ENCODE results near the gene WDR20. TPM values are rescaled to one million over a fixed set of nuclear protein-coding genes. Genes with fewer than 3 reads are reported as not detected.

The WDR20 gene
- polyA plus RNA-seq, 1 of the 3 experiments (the other 2 are of a cell fraction), result 12.4 TPM

DNA sequence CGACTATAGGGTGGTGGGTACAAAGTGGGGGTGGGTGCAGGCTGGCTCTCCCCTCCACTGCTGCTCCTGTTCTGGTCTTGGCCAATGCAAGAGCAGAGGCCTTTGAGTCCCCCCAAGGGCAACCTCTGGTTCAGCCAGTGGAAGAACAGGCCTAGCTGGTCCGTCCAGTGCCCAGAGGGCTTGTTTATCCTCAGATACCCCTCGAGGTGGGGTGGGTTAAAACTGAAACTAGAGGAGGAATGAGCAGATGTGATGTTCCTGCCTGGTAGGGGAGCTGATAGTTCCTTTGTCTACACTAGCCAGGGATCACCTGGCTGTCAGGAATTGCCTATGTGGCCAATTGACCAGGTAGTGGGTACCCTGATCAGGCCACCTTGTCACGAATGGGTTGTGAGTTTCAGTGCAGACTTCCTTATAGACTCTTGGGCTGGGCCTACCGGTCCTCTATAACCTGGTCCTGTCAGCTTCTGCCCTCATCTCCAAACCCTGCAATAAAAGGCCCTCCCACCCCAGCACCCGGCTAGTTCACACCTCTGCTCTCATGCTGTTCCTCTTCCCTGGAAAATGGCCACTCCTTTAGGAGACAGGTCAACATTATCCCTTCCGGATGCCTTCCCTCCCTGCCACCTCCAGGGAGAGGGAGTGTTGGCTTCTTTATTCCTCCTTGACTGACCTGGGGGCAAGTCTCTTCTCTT, 42.1 kb upstream of the WDR20 start:
- Histone ChIP-seq H3K36me3 (replicated peaks in 1 of 2; ENCODE audit: control insufficient read depth in 1 of 2, insufficient read depth in 2 of 2, low read length in 1 of 2) (no peaks in the 10 kb centered on the region), H3K4me3 (ENCODE audit: low read depth in 2 of 2, low read length in 1 of 2) (no peak overlapping the region), H4K20me1 (ENCODE audit: insufficient read depth) (no peaks in the 10 kb centered on the region), H3K4me2 (no peak overlapping the region), H3K79me2 (ENCODE audit: insufficient read depth) (no peaks in the 10 kb centered on the region), H3K9me2 (no peaks in the 10 kb centered on the region), H3F3A (replicated peaks; ENCODE audit: insufficient read depth) (no peaks in the 10 kb centered on the region), H3K4me1 (ENCODE audit: control insufficient read depth in 1 of 2, insufficient read depth in 2 of 2, low read depth in 1 of 2, low read length in 1 of 2) (peaks cover 5 to 9% of the 10 kb centered on the region in 2 experiments; a peak in 2 of 4 replicates), H3K27me3 (ENCODE audit: insufficient read depth) (no peaks in the 10 kb centered on the region), H3K9me3 (no peaks in the 10 kb centered on the region), H2AFZ (ENCODE audit: low read depth) (no peak overlapping the region), H3K27ac (ENCODE audit: low read depth in 2 of 2, low read length in 1 of 2) (no peak overlapping the region), H3K9ac (no peak overlapping the region)
- TF ChIP-seq, protein P1, sequence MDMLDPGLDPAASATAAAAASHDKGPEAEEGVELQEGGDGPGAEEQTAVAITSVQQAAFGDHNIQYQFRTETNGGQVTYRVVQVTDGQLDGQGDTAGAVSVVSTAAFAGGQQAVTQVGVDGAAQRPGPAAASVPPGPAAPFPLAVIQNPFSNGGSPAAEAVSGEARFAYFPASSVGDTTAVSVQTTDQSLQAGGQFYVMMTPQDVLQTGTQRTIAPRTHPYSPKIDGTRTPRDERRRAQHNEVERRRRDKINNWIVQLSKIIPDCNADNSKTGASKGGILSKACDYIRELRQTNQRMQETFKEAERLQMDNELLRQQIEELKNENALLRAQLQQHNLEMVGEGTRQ (IDR thresholded peaks at IDR 0.05; ENCODE audit: borderline replicate concordance, low read depth, low read length), result no peak
- TF ChIP-seq, protein P2, sequence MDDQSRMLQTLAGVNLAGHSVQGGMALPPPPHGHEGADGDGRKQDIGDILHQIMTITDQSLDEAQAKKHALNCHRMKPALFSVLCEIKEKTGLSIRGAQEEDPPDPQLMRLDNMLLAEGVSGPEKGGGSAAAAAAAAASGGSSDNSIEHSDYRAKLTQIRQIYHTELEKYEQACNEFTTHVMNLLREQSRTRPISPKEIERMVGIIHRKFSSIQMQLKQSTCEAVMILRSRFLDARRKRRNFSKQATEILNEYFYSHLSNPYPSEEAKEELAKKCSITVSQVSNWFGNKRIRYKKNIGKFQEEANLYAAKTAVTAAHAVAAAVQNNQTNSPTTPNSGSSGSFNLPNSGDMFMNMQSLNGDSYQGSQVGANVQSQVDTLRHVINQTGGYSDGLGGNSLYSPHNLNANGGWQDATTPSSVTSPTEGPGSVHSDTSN (IDR thresholded peaks at IDR 0.05), result no peak
- TF ChIP-seq POLR2AphosphoS5 (IDR thresholded peaks at IDR 0.05; ENCODE audit: low read depth, low read length) (no peak), TEAD4 (IDR thresholded peaks at IDR 0.05; ENCODE audit: borderline replicate concordance, insufficient read depth) (no peak), TCF12 (IDR thresholded peaks at IDR 0.05) (no peak), JUND (IDR thresholded peaks at IDR 0.05) (no peak), EZH2phosphoT487 (IDR thresholded peaks at IDR 0.05; ENCODE audit: borderline replicate concordance, low read depth) (no peak), EP300 (IDR thresholded peaks at IDR 0.05; ENCODE audit: borderline replicate concordance in 1 of 2, low read depth in 1 of 2, low read length in 1 of 2) (no peak), TAF1 (IDR thresholded peaks at IDR 0.05; ENCODE audit: borderline replicate concordance, low read depth, low read length) (no peak), CHD2 (IDR thresholded peaks at IDR 0.05; ENCODE audit: low read length, partially characterized antibody) (no peak), FOXJ3 (CRISPR knock-in tag; IDR thresholded peaks at IDR 0.05) (no peak), SMC3 (IDR thresholded peaks at IDR 0.05; ENCODE audit: low read depth, low read length) (no peak), FOSL2 (IDR thresholded peaks at IDR 0.05; ENCODE audit: borderline replicate concordance, low read depth) (no peak), RXRA (IDR thresholded peaks at IDR 0.05; ENCODE audit: borderline replicate concordance, low read depth) (no peak), RCOR1 (IDR thresholded peaks at IDR 0.05; ENCODE audit: low read length) (no peak)
- TF ChIP-seq, protein P3, sequence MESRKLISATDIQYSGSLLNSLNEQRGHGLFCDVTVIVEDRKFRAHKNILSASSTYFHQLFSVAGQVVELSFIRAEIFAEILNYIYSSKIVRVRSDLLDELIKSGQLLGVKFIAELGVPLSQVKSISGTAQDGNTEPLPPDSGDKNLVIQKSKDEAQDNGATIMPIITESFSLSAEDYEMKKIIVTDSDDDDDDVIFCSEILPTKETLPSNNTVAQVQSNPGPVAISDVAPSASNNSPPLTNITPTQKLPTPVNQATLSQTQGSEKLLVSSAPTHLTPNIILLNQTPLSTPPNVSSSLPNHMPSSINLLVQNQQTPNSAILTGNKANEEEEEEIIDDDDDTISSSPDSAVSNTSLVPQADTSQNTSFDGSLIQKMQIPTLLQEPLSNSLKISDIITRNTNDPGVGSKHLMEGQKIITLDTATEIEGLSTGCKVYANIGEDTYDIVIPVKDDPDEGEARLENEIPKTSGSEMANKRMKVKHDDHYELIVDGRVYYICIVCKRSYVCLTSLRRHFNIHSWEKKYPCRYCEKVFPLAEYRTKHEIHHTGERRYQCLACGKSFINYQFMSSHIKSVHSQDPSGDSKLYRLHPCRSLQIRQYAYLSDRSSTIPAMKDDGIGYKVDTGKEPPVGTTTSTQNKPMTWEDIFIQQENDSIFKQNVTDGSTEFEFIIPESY (IDR thresholded peaks at IDR 0.05; ENCODE audit: borderline replicate concordance, low read depth), result no peak
- TF ChIP-seq, protein P4, sequence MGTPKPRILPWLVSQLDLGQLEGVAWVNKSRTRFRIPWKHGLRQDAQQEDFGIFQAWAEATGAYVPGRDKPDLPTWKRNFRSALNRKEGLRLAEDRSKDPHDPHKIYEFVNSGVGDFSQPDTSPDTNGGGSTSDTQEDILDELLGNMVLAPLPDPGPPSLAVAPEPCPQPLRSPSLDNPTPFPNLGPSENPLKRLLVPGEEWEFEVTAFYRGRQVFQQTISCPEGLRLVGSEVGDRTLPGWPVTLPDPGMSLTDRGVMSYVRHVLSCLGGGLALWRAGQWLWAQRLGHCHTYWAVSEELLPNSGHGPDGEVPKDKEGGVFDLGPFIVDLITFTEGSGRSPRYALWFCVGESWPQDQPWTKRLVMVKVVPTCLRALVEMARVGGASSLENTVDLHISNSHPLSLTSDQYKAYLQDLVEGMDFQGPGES (IDR thresholded peaks at IDR 0.05; ENCODE audit: low read depth, low read length), result no peak
- TF ChIP-seq, protein P5, sequence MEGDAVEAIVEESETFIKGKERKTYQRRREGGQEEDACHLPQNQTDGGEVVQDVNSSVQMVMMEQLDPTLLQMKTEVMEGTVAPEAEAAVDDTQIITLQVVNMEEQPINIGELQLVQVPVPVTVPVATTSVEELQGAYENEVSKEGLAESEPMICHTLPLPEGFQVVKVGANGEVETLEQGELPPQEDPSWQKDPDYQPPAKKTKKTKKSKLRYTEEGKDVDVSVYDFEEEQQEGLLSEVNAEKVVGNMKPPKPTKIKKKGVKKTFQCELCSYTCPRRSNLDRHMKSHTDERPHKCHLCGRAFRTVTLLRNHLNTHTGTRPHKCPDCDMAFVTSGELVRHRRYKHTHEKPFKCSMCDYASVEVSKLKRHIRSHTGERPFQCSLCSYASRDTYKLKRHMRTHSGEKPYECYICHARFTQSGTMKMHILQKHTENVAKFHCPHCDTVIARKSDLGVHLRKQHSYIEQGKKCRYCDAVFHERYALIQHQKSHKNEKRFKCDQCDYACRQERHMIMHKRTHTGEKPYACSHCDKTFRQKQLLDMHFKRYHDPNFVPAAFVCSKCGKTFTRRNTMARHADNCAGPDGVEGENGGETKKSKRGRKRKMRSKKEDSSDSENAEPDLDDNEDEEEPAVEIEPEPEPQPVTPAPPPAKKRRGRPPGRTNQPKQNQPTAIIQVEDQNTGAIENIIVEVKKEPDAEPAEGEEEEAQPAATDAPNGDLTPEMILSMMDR (IDR thresholded peaks at IDR 0.05), result no peak
- WGBS (ENCODE audit: low lambda C conversion rate), result 63% methylated on average over 6 of the region's 7 CpGs
- DNase-seq, result no peak
- ChIA-PET POLR2A (no interaction called here), CTCF (interaction anchor here (0.6 to 6.9 kb wide), 16 partner anchors 10 to 390 kb away, joined by 3 to 65 read pairs (median 7); no protein-coding TSS in a partner anchor)
